HAP-1 (cell line): ENCODE results near the gene PAQR8.

Source experiments
- DNase-seq, 2 experiments: peaks; one replicate each; pipeline ENCODE4 v3.0.0-alpha.2; 2016 to 2020; ENCODE audit warnings: low spot score in 2 of 2
- H3K27me3 ChIP-seq: fragments of 250-450 bp; sonication (Bioruptor Pico); 2 replicates; pipeline ENCODE4 v1.5.1; 2020; ENCODE audit warnings: low read depth, mild to moderate bottlenecking, moderate library complexity
- H3K36me3 ChIP-seq: fragments of 250-450 bp; sonication (Bioruptor Pico); replicated peaks from 2 replicates; pipeline ENCODE4 v1.5.1; 2020; ENCODE audit warnings: mild to moderate bottlenecking
- H3K4me1 ChIP-seq: fragments of 250-450 bp; sonication (Bioruptor Pico); 2 replicates; pipeline ENCODE4 v1.5.1; 2020; ENCODE audit warnings: mild to moderate bottlenecking
- H3K4me3 ChIP-seq: fragments of 250-450 bp; sonication (Bioruptor Pico); 2 replicates; pipeline ENCODE4 v1.5.1; 2020; ENCODE audit warnings: mild to moderate bottlenecking, moderate library complexity
- H3K9me3 ChIP-seq: fragments of 250-450 bp; sonication (Bioruptor Pico); 2 replicates; pipeline ENCODE4 v1.5.1; 2020; ENCODE audit warnings: mild to moderate bottlenecking, moderate library complexity
- in situ Hi-C: fragments of 300-500 bp; cut with MboI; formaldehyde crosslinking; loops from 3 replicates; pipeline ENCODE4 v1.14.3; 2020; ENCODE audit warnings: low sequenced_read_pairs, inconsistent platforms, mixed read lengths

PAQR8 gene

GRCh38 chr6:52361945-52362442, at the start of gene PAQR8:
Gene PAQR8 (plus strand): TSS chr6:52362151. CDS start chr6:52403214, 41,063 bp downstream.
- in situ Hi-C loops = no loop called here
- Histone ChIP-seq H3K36me3 (no peaks in the 10 kb centered on the region), H3K4me1 (0 out of 2 replicates have a peak, but pooled peaks cover 3% of the 10 kb centered on the region), H3K4me3 (peak within 1 kb of the TSS; percentile 72), H3K27me3 (no peaks in the 10 kb centered on the region), H3K9me3 (no peaks in the 10 kb centered on the region)
- peak; percentile 36 to 79 for DNase-seq

- Histone ChIP-seq H3K9me3 (no peaks in the 10 kb centered on the region), H3K27me3 (no peaks in the 10 kb centered on the region), H3K4me1 (no peaks in the 10 kb centered on the region), H3K4me3 (no peak overlapping the region), H3K36me3 (no peaks in the 10 kb centered on the region)
- DNase-seq = no peak
- in situ Hi-C loops = no loop called here
These were observed 49.5 kb upstream of the PAQR8 start for GRCh38 chr6:52312461-52312860.

- H3K4me1 ChIP-seq = no peaks in the 10 kb centered on the region
- no peaks in the 10 kb centered on the region for H3K27me3 ChIP-seq
- in situ Hi-C loops = no loop called here
- no peak for DNase-seq
- H3K4me3 ChIP-seq = no peak overlapping the region
- no peaks in the 10 kb centered on the region for H3K36me3 ChIP-seq
- no peaks in the 10 kb centered on the region for H3K9me3 ChIP-seq
These were observed 47.2 kb upstream of the PAQR8 start for GRCh38 chr6:52314752-52315151.

- in situ Hi-C loops = no loop called here
- no peaks in the 10 kb centered on the region for H3K9me3 ChIP-seq
These were observed 44.7 kb upstream of the PAQR8 start for GRCh38 chr6:52317211-52317610.

GRCh38 chr6:52317841-52318581, 43.9 kb upstream of the PAQR8 start:
- in situ Hi-C loops = no loop called here
- Histone ChIP-seq H3K36me3 (no peaks in the 10 kb centered on the region), H3K4me3 (no peak overlapping the region), H3K9me3 (no peaks in the 10 kb centered on the region), H3K4me1 (no peaks in the 10 kb centered on the region), H3K27me3 (no peaks in the 10 kb centered on the region)
- DNase-seq = no peak

More at GRCh38 chr6:52317211-52317610, 44.7 kb upstream of the PAQR8 start:
- DNase-seq = no peak
- Histone ChIP-seq H3K36me3 (no peaks in the 10 kb centered on the region), H3K4me3 (no peak overlapping the region), H3K27me3 (no peaks in the 10 kb centered on the region), H3K4me1 (no peaks in the 10 kb centered on the region)

- no peak for DNase-seq
- H3K27me3 ChIP-seq = no peaks in the 10 kb centered on the region
- no peaks in the 10 kb centered on the region for H3K9me3 ChIP-seq
- in situ Hi-C loops = no loop called here
- no peak overlapping the region for H3K4me3 ChIP-seq
- H3K36me3 ChIP-seq = no peaks in the 10 kb centered on the region
- peaks cover 4% of the 10 kb centered on the region; the same call in 1 of the 2 replicates for H3K4me1 ChIP-seq
These were observed 37.8 kb upstream of the PAQR8 start for GRCh38 chr6:52324189-52324588.

GRCh38 chr6:52325695-52326471, 36.1 kb upstream of the PAQR8 start:
- DNase-seq = peak in 1 of 2 experiments; percentile 42
- Histone ChIP-seq H3K4me1 (peaks cover 4% of the 10 kb centered on the region; the same call in 1 of the 2 replicates), H3K9me3 (no peaks in the 10 kb centered on the region), H3K27me3 (no peaks in the 10 kb centered on the region), H3K36me3 (no peaks in the 10 kb centered on the region), H3K4me3 (no peak overlapping the region)
- in situ Hi-C loops = no loop called here

GRCh38 chr6:52326540-52327364, 35.2 kb upstream of the PAQR8 start:
- Histone ChIP-seq H3K9me3 (no peaks in the 10 kb centered on the region), H3K4me1 (peaks cover 4% of the 10 kb centered on the region; the same call in 1 of the 2 replicates), H3K27me3 (no peaks in the 10 kb centered on the region), H3K4me3 (no peak overlapping the region), H3K36me3 (no peaks in the 10 kb centered on the region)
- DNase-seq = no peak
- in situ Hi-C loops = no loop called here

GRCh38 chr6:52328303-52328662, 33.7 kb upstream of the PAQR8 start:
- Histone ChIP-seq H3K27me3 (no peaks in the 10 kb centered on the region), H3K4me3 (no peak overlapping the region), H3K9me3 (no peaks in the 10 kb centered on the region), H3K4me1 (peaks cover 4% of the 10 kb centered on the region; the same call in 1 of the 2 replicates), H3K36me3 (no peaks in the 10 kb centered on the region)
- in situ Hi-C loops = no loop called here
- no peak for DNase-seq

- DNase-seq = no peak
- in situ Hi-C loops = no loop called here
These were observed 33.2 kb upstream of the PAQR8 start for GRCh38 chr6:52328729-52329128.

GRCh38 chr6:52330470-52330869, 31.5 kb upstream of the PAQR8 start:
- peaks cover 4% of the 10 kb centered on the region; the same call in 1 of the 2 replicates for H3K4me1 ChIP-seq
- DNase-seq = no peak
- in situ Hi-C loops = no loop called here

More at GRCh38 chr6:52328729-52329128, 33.2 kb upstream of the PAQR8 start:
- Histone ChIP-seq H3K4me1 (peaks cover 4% of the 10 kb centered on the region; the same call in 1 of the 2 replicates), H3K27me3 (no peaks in the 10 kb centered on the region), H3K9me3 (no peaks in the 10 kb centered on the region), H3K36me3 (no peaks in the 10 kb centered on the region), H3K4me3 (no peak overlapping the region)

GRCh38 chr6:52331793-52332457, 30.0 kb upstream of the PAQR8 start:
- no peaks in the 10 kb centered on the region for H3K4me1 ChIP-seq
- no peak for DNase-seq

More at GRCh38 chr6:52330470-52330869, 31.5 kb upstream of the PAQR8 start:
- H3K4me3 ChIP-seq = no peak overlapping the region
- H3K9me3 ChIP-seq = no peaks in the 10 kb centered on the region
- H3K27me3 ChIP-seq = no peaks in the 10 kb centered on the region
- H3K36me3 ChIP-seq = no peaks in the 10 kb centered on the region

GRCh38 chr6:52333840-52334200, 28.1 kb upstream of the PAQR8 start:
- no peak overlapping the region for H3K4me3 ChIP-seq
- in situ Hi-C loops = no loop called here
- no peak for DNase-seq
- no peaks in the 10 kb centered on the region for H3K27me3 ChIP-seq
- H3K9me3 ChIP-seq = no peaks in the 10 kb centered on the region
- H3K36me3 ChIP-seq = no peaks in the 10 kb centered on the region
- no peaks in the 10 kb centered on the region for H3K4me1 ChIP-seq

More at GRCh38 chr6:52331793-52332457, 30.0 kb upstream of the PAQR8 start:
- Histone ChIP-seq H3K4me3 (no peak overlapping the region), H3K36me3 (no peaks in the 10 kb centered on the region), H3K27me3 (no peaks in the 10 kb centered on the region), H3K9me3 (no peaks in the 10 kb centered on the region)
- in situ Hi-C loops = no loop called here
